ENCODE results near the gene RAB4A. TPM values are rescaled to one million over a fixed set of nuclear protein-coding genes. Genes with fewer than 3 reads are reported as not detected.

Gene RAB4A
- total and polyA plus RNA-seq, 10 of the 15 experiments (the other 5 are each of a cell fraction or from before 2014, with no cell fraction given), result 4.0 to 35.8 (median 17.7) TPM

DNA sequence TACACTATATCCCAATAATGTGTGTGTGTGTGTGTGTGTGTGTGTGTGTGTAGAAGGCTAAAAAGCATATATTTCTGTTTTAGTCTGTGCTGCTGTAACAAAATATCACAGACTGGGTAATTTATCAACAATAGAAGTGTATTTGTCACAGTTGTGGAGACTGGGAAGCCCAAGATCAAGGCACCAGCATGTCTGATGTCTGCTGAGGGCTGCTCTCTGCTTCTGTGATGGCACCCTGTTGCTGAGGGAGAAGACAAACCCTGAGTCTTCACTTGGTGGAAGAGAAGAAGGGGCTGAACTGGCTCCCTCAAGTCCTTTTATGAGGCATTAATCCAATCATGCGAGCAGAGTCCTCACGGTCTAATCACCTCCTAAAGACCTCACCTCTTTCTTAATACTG is 23.0 kb upstream of the RAB4A start (continued):
- no peak for TF ChIP-seq ZNF687 (IDR thresholded peaks at IDR 0.05)
- TF ChIP-seq, protein P1, sequence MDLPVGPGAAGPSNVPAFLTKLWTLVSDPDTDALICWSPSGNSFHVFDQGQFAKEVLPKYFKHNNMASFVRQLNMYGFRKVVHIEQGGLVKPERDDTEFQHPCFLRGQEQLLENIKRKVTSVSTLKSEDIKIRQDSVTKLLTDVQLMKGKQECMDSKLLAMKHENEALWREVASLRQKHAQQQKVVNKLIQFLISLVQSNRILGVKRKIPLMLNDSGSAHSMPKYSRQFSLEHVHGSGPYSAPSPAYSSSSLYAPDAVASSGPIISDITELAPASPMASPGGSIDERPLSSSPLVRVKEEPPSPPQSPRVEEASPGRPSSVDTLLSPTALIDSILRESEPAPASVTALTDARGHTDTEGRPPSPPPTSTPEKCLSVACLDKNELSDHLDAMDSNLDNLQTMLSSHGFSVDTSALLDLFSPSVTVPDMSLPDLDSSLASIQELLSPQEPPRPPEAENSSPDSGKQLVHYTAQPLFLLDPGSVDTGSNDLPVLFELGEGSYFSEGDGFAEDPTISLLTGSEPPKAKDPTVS (IDR thresholded peaks at IDR 0.05; ENCODE audit: low read depth, low read length), result no peak
- TF ChIP-seq TCF7 (IDR thresholded peaks at IDR 0.05; ENCODE audit: borderline replicate concordance), result no peak
- TF ChIP-seq TCF12 (IDR thresholded peaks at IDR 0.05; ENCODE audit: low read depth, low read length), result no peak
- TF ChIP-seq, protein P2, sequence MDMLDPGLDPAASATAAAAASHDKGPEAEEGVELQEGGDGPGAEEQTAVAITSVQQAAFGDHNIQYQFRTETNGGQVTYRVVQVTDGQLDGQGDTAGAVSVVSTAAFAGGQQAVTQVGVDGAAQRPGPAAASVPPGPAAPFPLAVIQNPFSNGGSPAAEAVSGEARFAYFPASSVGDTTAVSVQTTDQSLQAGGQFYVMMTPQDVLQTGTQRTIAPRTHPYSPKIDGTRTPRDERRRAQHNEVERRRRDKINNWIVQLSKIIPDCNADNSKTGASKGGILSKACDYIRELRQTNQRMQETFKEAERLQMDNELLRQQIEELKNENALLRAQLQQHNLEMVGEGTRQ (IDR thresholded peaks at IDR 0.05; ENCODE audit: borderline replicate concordance, low read depth, low read length), result no peak
- TF ChIP-seq NR2F1 (conservative IDR thresholded peaks at IDR 0.05), result no peak
- no peak for TF ChIP-seq HDAC2 (IDR thresholded peaks at IDR 0.05)
- TF ChIP-seq PKNOX1 (IDR thresholded peaks at IDR 0.05), result no peak
- TF ChIP-seq, protein P3, sequence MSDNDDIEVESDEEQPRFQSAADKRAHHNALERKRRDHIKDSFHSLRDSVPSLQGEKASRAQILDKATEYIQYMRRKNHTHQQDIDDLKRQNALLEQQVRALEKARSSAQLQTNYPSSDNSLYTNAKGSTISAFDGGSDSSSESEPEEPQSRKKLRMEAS (IDR thresholded peaks at IDR 0.05; ENCODE audit: low read depth, low read length), result no peak
- no peak for TF ChIP-seq NFYB (IDR thresholded peaks at IDR 0.05; ENCODE audit: insufficient read depth, low read depth, low read length)
- TF ChIP-seq CREM (IDR thresholded peaks at IDR 0.05; ENCODE audit: low read depth), result no peak
- no peak for TF ChIP-seq HDGF (IDR thresholded peaks at IDR 0.05)
- no peak for TF ChIP-seq ZNF384 (IDR thresholded peaks at IDR 0.05; ENCODE audit: borderline replicate concordance, low read depth, low read length)
- TF ChIP-seq POLR2AphosphoS2 (IDR thresholded peaks at IDR 0.05; ENCODE audit: low read depth, low read length), result no peak
- no peak for TF ChIP-seq STAT3 (IDR thresholded peaks at IDR 0.05; ENCODE audit: low read depth, low read length)
